Osteoblast (primary cell): ENCODE data around the gene RRP1. TPM values are rescaled to one million over a fixed set of nuclear protein-coding genes. Genes with fewer than 3 reads are reported as not detected.

ENCODE experiments used
- DNase-seq: peaks from one replicate; pipeline ENCODE4 v3.0.0; 2011; ENCODE audit warnings: low spot score, mixed read lengths; ENCODE audit not compliant: insufficient read length; ENCODE audit errors: missing footprints
- H2AFZ ChIP-seq: 2 replicates; pipeline ENCODE4 v1.6.0; 2011; ENCODE audit warnings: mild to moderate bottlenecking, low read length
- H3K27ac ChIP-seq: 2 replicates; pipeline ENCODE4 v1.5.1; 2011; ENCODE audit warnings: mild to moderate bottlenecking, low read depth, low read length, moderate library complexity
- H3K27me3 ChIP-seq: 2 replicates; pipeline ENCODE4 v1.6.0; 2012; ENCODE audit warnings: mild to moderate bottlenecking, control low read depth, inconsistent platforms, low read length, moderate library complexity; ENCODE audit not compliant: insufficient read depth
- H3K36me3 ChIP-seq: 2 replicates; pipeline ENCODE4 v1.5.1; 2011; ENCODE audit warnings: mild to moderate bottlenecking, low read length, control low read depth, moderate library complexity; ENCODE audit not compliant: insufficient read depth
- H3K4me1 ChIP-seq: 2 replicates; pipeline ENCODE4 v1.5.1; 2011; ENCODE audit warnings: mild to moderate bottlenecking, low read length, control low read depth, moderate library complexity; ENCODE audit not compliant: insufficient read depth
- H3K4me2 ChIP-seq: 2 replicates; pipeline ENCODE4 v1.6.0; 2011; ENCODE audit warnings: mild to moderate bottlenecking, low read length; ENCODE audit not compliant: insufficient read depth
- H3K4me3 ChIP-seq: fragments of 200-600 bp; sonication (generic); 3 replicates; pipeline ENCODE4 v1.5.1; 2012; ENCODE audit warnings: mild to moderate bottlenecking, low read length, inconsistent platforms; ENCODE audit not compliant: insufficient read depth
- H3K79me2 ChIP-seq: 2 replicates; pipeline ENCODE4 v1.6.0; 2012; ENCODE audit warnings: mild to moderate bottlenecking, low read length, control low read depth, inconsistent platforms; ENCODE audit not compliant: insufficient read depth
- H3K9me3 ChIP-seq: 2 replicates; pipeline ENCODE4 v1.5.1; 2011; ENCODE audit warnings: low read depth, low read length, control low read depth
- H4K20me1 ChIP-seq: 2 replicates; pipeline ENCODE4 v1.6.0; 2012; ENCODE audit warnings: mild to moderate bottlenecking, low read length, control low read depth; ENCODE audit not compliant: insufficient read depth
- CTCF ChIP-seq: IDR thresholded peaks from 2 replicates; pipeline ENCODE4 v1.5.1; 2011; ENCODE audit warnings: mild to moderate bottlenecking, low read depth, low read length, moderate library complexity; ENCODE audit errors: extremely low read depth
- small RNA-seq: library from RNA; depleted of rRNA; stranded (forward); fragments of <200 nt; gene quantifications from one replicate; pipeline ENCODE3, GENCODE V24; 2012
- total RNA-seq: library from RNA; depleted of rRNA; stranded (reverse); fragments of >200 nt; gene quantifications from 2 replicates; pipeline ENCODE4 v1.2.3, GENCODE V29; 2012

The RRP1 gene
- total RNA-seq, 1 donor = 18.5 TPM

DNA sequence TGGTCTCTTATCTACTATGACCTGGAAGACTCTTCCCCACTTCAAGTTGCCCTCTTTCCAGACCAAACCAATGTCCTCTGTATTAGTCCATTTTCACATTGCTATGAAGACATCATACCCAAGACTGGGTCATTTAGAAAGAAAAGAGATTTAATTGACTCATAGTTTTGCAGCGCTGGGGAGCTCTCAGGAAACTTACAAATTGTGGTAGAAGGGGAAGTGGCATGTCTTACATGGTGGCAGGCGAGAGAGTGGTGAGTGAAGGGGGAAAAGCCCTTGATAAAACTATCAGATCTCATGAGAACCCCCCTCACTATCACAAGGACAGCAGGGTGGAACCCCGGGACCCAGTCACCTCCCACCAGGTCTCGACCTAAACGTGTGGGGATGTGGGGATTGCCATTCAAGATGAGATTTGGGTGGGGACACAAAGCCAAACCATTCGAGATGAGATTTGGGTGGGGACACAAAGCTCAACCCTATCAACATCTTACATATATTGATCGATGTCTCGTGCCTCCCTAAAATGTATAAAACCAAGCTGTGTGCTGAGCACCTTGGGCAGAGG is 61.4 kb downstream of the RRP1 start:
- no peak overlapping the region for H3K4me3 ChIP-seq
- no peaks in the 10 kb centered on the region for H3K9me3 ChIP-seq
- no peak for DNase-seq
- no peak overlapping the region for H2AFZ ChIP-seq
- H3K27ac ChIP-seq = no peak overlapping the region
- no peak overlapping the region for H3K4me2 ChIP-seq
- no peaks in the 10 kb centered on the region for H3K36me3 ChIP-seq
- no peak for TF ChIP-seq CTCF
- H4K20me1 ChIP-seq = no peaks in the 10 kb centered on the region
- no peaks in the 10 kb centered on the region for H3K4me1 ChIP-seq
- no peaks in the 10 kb centered on the region for H3K79me2 ChIP-seq
- H3K27me3 ChIP-seq = peaks cover 9% of the 10 kb centered on the region

DNA sequence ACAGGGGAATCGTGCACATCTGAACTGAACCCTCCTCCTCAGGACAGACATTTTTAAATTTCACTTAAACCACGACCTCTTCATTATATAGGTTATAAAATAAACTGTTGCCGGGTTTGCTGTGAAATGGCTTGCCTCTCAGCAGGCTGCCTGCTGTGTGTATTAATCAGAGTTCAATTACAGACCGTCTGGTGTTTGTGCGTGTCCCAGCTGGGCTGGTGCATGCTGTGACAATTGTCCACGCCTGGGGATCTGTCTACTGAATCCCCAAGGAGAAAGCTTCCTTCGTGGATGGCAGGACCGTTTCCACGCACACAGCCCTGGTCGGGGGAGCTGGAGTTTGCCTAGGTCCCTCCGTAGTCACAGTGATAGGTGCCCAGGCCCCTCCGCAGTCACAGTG is 62.2 kb downstream of the RRP1 start:
- H2AFZ ChIP-seq = no peak overlapping the region
- H3K27ac ChIP-seq = no peak overlapping the region
- DNase-seq = no peak
- no peaks in the 10 kb centered on the region for H3K79me2 ChIP-seq
- no peaks in the 10 kb centered on the region for H3K9me3 ChIP-seq
- TF ChIP-seq CTCF = no peak
- H3K36me3 ChIP-seq = no peaks in the 10 kb centered on the region
- peaks cover 9% of the 10 kb centered on the region for H3K27me3 ChIP-seq
- H3K4me1 ChIP-seq = no peaks in the 10 kb centered on the region
- H3K4me3 ChIP-seq = no peak overlapping the region
- no peak overlapping the region for H3K4me2 ChIP-seq
- H4K20me1 ChIP-seq = no peaks in the 10 kb centered on the region

DNA sequence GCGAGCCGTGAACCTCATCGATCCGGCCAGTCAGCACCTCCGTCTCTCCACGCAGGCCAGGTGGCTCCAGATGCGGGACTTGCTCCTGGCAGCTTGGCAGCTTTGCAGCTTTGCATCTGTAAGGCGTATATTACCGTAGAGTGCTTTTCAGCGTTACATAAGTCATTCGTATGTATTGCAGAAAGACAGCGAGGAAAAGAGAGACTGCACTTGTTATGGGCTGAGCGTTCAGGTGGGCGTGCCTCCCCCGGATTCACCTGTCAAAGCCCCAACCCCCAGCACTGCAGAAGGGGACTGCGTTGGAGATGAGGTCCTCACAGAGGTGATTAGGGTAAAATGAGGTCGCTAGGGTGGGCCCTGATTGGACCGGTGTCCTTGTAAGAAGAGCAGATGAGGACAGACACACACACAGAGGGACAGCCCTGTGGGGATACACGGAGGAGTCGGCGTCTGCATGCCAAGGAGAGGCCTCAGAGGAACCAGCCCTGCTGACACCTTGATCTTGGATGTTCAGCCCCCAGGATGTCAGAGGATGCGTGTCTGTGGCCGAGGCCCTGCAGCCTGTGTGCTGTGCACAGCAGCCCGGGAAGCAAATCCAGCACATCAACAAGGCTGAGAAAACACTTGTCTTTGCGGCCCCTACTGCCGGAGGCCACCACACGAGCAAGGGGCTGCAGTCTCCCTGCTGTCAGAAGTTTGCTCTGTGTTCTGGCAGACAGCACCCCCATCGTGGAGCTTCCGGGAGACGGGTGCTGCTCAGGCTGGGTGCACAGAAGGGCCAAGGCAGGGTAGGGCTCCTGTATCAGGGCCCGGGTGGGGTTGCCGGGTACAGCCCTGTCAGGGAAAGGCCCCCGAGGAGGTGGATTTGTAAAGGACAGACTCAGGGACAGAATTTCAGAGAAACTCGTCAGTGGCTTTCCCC is 64.7 kb downstream of the RRP1 start:
- no peak overlapping the region for H3K4me3 ChIP-seq

More for the DNA sequence above, 64.7 kb downstream of the RRP1 start:
- DNase-seq = peak; percentile 66
- Histone ChIP-seq H2AFZ (no peak overlapping the region), H3K9me3 (no peaks in the 10 kb centered on the region), H4K20me1 (no peaks in the 10 kb centered on the region), H3K27ac (no peak overlapping the region), H3K79me2 (no peaks in the 10 kb centered on the region), H3K36me3 (no peaks in the 10 kb centered on the region), H3K4me2 (no peak overlapping the region), H3K27me3 (peaks cover 9% of the 10 kb centered on the region), H3K4me1 (no peaks in the 10 kb centered on the region)
- TF ChIP-seq CTCF = no peak

Small RNA genes within 50 kb of the gene (small RNA-seq; reads per million reads assigned to genes)
- gene AP001052.1 = not detected

Other genes with a start within 250 kb of the RRP1 start
- gene HSF2BP, start 130.1 kb upstream of the RRP1 start, total RNA-seq = 1.8 and 2.1 TPM in 2 replicates
- gene RRP1B, start 130.0 kb upstream of the RRP1 start, total RNA-seq = 17.4 TPM in 2 replicates
- 88.4 and 89.4 TPM in 2 replicates for gene PDXK, start 70.4 kb upstream of the RRP1 start, total RNA-seq
- gene CSTB, start 13.3 kb upstream of the RRP1 start, total RNA-seq = 14.8 and 18.3 TPM in 2 replicates
- 37.4 and 47.4 TPM in 2 replicates for gene AGPAT3, start 75.6 kb downstream of the RRP1 start, total RNA-seq
- gene TRAPPC10, start 222.7 kb downstream of the RRP1 start, total RNA-seq = 33.0 and 36.2 TPM in 2 replicates